Trophoblast cell (in vitro differentiated cells and primary cell): Measurements from ENCODE around the gene KCTD21.

Experiments
- DNase-seq, 2 donors: peaks; one replicate each; pipeline ENCODE4 v3.0.0-alpha.2; 2016
- H2AFZ ChIP-seq: 2 replicates; pipeline ENCODE4 v1.6.1; 2013; ENCODE audit warnings: low read length, moderate library complexity, mild to moderate bottlenecking; ENCODE audit not compliant: insufficient read depth, poor library complexity
- H2AK5ac ChIP-seq: 2 replicates; pipeline ENCODE4 v1.6.1; 2013; ENCODE audit warnings: mild to moderate bottlenecking, low read length
- H2BK120ac ChIP-seq: 2 replicates; pipeline ENCODE4 v1.6.1; 2013; ENCODE audit warnings: low read length, mild to moderate bottlenecking, moderate library complexity; ENCODE audit not compliant: insufficient read depth, poor library complexity
- H2BK12ac ChIP-seq: 2 replicates; pipeline ENCODE4 v1.6.1; 2013; ENCODE audit warnings: mild to moderate bottlenecking, low read length, moderate library complexity
- H2BK5ac ChIP-seq: 2 replicates; pipeline ENCODE4 v1.6.1; 2013; ENCODE audit warnings: low read length, low read depth, moderate library complexity, mild to moderate bottlenecking; ENCODE audit not compliant: poor library complexity
- H3K14ac ChIP-seq: 2 replicates; pipeline ENCODE4 v1.6.1; 2013; ENCODE audit warnings: mild to moderate bottlenecking, low read length
- H3K18ac ChIP-seq: 2 replicates; pipeline ENCODE4 v1.6.1; 2013; ENCODE audit warnings: mild to moderate bottlenecking, low read length
- H3K23ac ChIP-seq: 2 replicates; pipeline ENCODE4 v1.6.1; 2013; ENCODE audit warnings: low read length
- H3K27ac ChIP-seq: 2 replicates; pipeline ENCODE4 v1.5.1; 2013; ENCODE audit warnings: low read depth, mild to moderate bottlenecking, inconsistent platforms, low read length, moderate library complexity
- H3K27me3 ChIP-seq: 2 replicates; pipeline ENCODE4 v1.6.1; 2013; ENCODE audit warnings: inconsistent platforms, mild to moderate bottlenecking, low read length, moderate library complexity; ENCODE audit not compliant: insufficient read depth
- H3K36me3 ChIP-seq, 2 experiments: 1 replicate in 1 of 2; 2 replicates in 1 of 2; pipeline ENCODE4 v1.6.1; 2013; ENCODE audit warnings: low read length in 2 of 2, mild to moderate bottlenecking in 2 of 2, moderate library complexity in 1 of 2; ENCODE audit not compliant: insufficient read depth in 2 of 2, control insufficient read depth in 1 of 2
- H3K4ac ChIP-seq: 2 replicates; pipeline ENCODE4 v1.6.1; 2013; ENCODE audit warnings: low read depth, mild to moderate bottlenecking, low read length, moderate library complexity
- H3K4me1 ChIP-seq, 2 experiments: 1 replicate in 1 of 2; 2 replicates in 1 of 2; pipeline ENCODE4 v1.6.1; 2013; ENCODE audit warnings: low read length in 2 of 2, mild to moderate bottlenecking in 2 of 2, moderate library complexity in 1 of 2; ENCODE audit not compliant: insufficient read depth in 2 of 2, control insufficient read depth in 1 of 2
- H3K4me2 ChIP-seq: 2 replicates; pipeline ENCODE4 v1.6.1; 2013; ENCODE audit warnings: inconsistent platforms, mild to moderate bottlenecking, low read length, moderate library complexity
- H3K4me3 ChIP-seq: 2 replicates; pipeline ENCODE4 v1.5.1; 2013; ENCODE audit warnings: mild to moderate bottlenecking, low read depth, low read length, inconsistent platforms
- H3K79me1 ChIP-seq: one replicate; pipeline ENCODE4 v1.6.1; 2013; ENCODE audit warnings: low read length
- H3K79me2 ChIP-seq: 2 replicates; pipeline ENCODE4 v1.6.1; 2013; ENCODE audit warnings: low read length, mild to moderate bottlenecking; ENCODE audit not compliant: control insufficient read depth, insufficient read depth, poor library complexity
- H3K9ac ChIP-seq: 2 replicates; pipeline ENCODE4 v1.6.1; 2013; ENCODE audit warnings: mild to moderate bottlenecking, low read length
- H3K9me3 ChIP-seq: 2 replicates; pipeline ENCODE4 v1.6.1; 2013; ENCODE audit warnings: low read depth, mild to moderate bottlenecking, control low read depth, inconsistent platforms, low read length; ENCODE audit not compliant: insufficient read depth
- H4K12ac ChIP-seq: 2 replicates; pipeline ENCODE4 v1.6.1; 2013; ENCODE audit warnings: low read depth, mild to moderate bottlenecking, low read length, moderate library complexity
- H4K8ac ChIP-seq: 2 replicates; pipeline ENCODE4 v1.6.1; 2013; ENCODE audit warnings: low read depth, mild to moderate bottlenecking, low read length, moderate library complexity
- H4K91ac ChIP-seq: one replicate; pipeline ENCODE4 v1.6.1; 2013; ENCODE audit warnings: low read depth, mild to moderate bottlenecking, low read length, moderate library complexity
- WGBS: extraction: QIAGEN DNeasy Blood & Tissue Kit; methylation state at CpG from one replicate; pipeline ENCODE4 v1.1.7; 2013; ENCODE audit warnings: missing lambda C conversion rate; ENCODE audit not compliant: insufficient read length, insufficient coverage; ENCODE audit errors: extremely low coverage; 5-methylcytosine and 5-hydroxymethylcytosine counted together

Gene KCTD21

GRCh38 chr11:78161346-78161745 is 27.1 kb downstream of the KCTD21 start:
- peak overlapping the region; percentile 84 for H4K91ac ChIP-seq
- H3K4ac ChIP-seq: no peak overlapping the region
- H3K36me3 ChIP-seq: no peaks in the 10 kb centered on the region
- no peak overlapping the region for H3K18ac ChIP-seq
- H3K14ac ChIP-seq: peak overlapping the region; percentile 12
- H3K9ac ChIP-seq: no peak overlapping the region
- peak overlapping the region; percentile 21 for H3K27ac ChIP-seq
- H3K79me1 ChIP-seq: peaks cover 25% of the 10 kb centered on the region
- no peak overlapping the region for H3K23ac ChIP-seq
- no peak overlapping the region for H2AFZ ChIP-seq
- H3K4me3 ChIP-seq: no peak overlapping the region
- no peaks in the 10 kb centered on the region for H3K79me2 ChIP-seq
- WGBS: no CpG with 5 or more reads among the region's 2 CpGs
- H2BK120ac ChIP-seq: peak overlapping the region; percentile 19
- no peak overlapping the region for H2BK5ac ChIP-seq
- no peaks in the 10 kb centered on the region for H3K9me3 ChIP-seq
- peaks cover 13 to 28% of the 10 kb centered on the region in 2 experiments for H3K4me1 ChIP-seq
- no peak for DNase-seq
- H3K27me3 ChIP-seq: no peaks in the 10 kb centered on the region
- H3K4me2 ChIP-seq: no peak overlapping the region
- peak overlapping the region; percentile 19 for H2BK12ac ChIP-seq
- H4K8ac ChIP-seq: no peak overlapping the region
- H4K12ac ChIP-seq: no peak overlapping the region
- peak overlapping the region; percentile 72 for H2AK5ac ChIP-seq

GRCh38 chr11:78160557-78160956 is 27.9 kb downstream of the KCTD21 start:
- H2BK12ac ChIP-seq: peak overlapping the region; percentile 79
- H3K9me3 ChIP-seq: no peaks in the 10 kb centered on the region
- no peak overlapping the region for H3K4ac ChIP-seq
- no peak overlapping the region for H3K14ac ChIP-seq
- no peak overlapping the region for H3K4me2 ChIP-seq
- peak overlapping the region; percentile 36 for H4K91ac ChIP-seq
- H3K23ac ChIP-seq: no peak overlapping the region
- H3K27ac ChIP-seq: no peak overlapping the region
- H4K8ac ChIP-seq: no peak overlapping the region
- H3K4me1 ChIP-seq: peaks cover 12 to 29% of the 10 kb centered on the region in 2 experiments
- H3K18ac ChIP-seq: no peak overlapping the region
- peak overlapping the region; percentile 3 for H2AK5ac ChIP-seq
- WGBS: no CpG with 5 or more reads among the region's 1 CpG
- no peak overlapping the region for H3K9ac ChIP-seq
- H3K36me3 ChIP-seq: no peaks in the 10 kb centered on the region
- no peak overlapping the region for H4K12ac ChIP-seq
- no peak for DNase-seq
- no peak overlapping the region for H2AFZ ChIP-seq
- no peaks in the 10 kb centered on the region for H3K79me2 ChIP-seq
- peaks cover 23% of the 10 kb centered on the region for H3K79me1 ChIP-seq
- H3K27me3 ChIP-seq: no peaks in the 10 kb centered on the region
- no peak overlapping the region for H3K4me3 ChIP-seq
- no peak overlapping the region for H2BK5ac ChIP-seq
- peak overlapping the region; percentile 31 for H2BK120ac ChIP-seq

DNA sequence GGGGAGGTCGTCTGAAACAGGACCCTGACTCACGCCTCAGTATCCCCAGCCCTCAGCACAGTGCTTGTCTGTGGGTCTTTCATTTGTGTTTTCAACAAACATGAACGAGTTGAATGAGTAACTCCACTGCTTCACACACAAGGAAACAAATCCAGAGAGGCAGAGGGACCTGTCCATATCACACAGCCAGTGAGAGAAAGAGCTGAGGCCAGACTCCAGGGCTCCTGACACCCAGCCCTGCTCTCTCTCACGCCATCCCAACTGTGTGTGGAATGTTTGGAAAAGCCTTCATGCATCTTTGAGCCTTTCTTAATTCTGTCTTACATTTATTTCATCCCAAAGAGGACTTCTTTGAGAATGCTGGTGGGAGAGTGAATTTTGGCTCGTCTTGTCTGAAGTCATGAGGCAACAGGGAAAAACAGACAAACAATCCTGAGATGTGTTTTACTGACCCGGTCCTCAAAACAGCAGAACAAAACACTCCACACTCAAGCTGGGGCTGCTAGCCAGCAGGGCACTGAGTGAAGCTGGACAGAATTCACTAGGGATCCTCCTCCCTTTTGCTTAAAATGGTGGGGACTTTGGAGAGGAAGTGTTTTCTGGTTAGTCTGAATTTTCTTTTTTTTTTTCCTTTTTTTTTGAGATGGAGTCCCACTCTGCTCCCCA is 29.3 kb downstream of the KCTD21 start:
- Histone ChIP-seq H3K36me3 (no peaks in the 10 kb centered on the region), H3K79me2 (no peaks in the 10 kb centered on the region), H3K27me3 (no peaks in the 10 kb centered on the region), H3K27ac (no peak overlapping the region), H3K23ac (no peak overlapping the region), H3K14ac (peak overlapping the region; percentile 3), H2AK5ac (peak overlapping the region; percentile 61), H3K4me1 (peaks cover 12 to 29% of the 10 kb centered on the region in 2 experiments), H2AFZ (peak overlapping the region; percentile 77), H3K18ac (no peak overlapping the region), H3K9ac (no peak overlapping the region), H3K4ac (no peak overlapping the region), H2BK5ac (peak overlapping the region; percentile 50), H4K8ac (no peak overlapping the region), H2BK120ac (peak overlapping the region; percentile 33), H4K12ac (no peak overlapping the region), H3K4me2 (no peak overlapping the region), H3K79me1 (peaks cover 26% of the 10 kb centered on the region), H4K91ac (peak overlapping the region; percentile 47), H3K4me3 (no peak overlapping the region), H3K9me3 (no peaks in the 10 kb centered on the region), H2BK12ac (peak overlapping the region; percentile 87)
- no CpG with 5 or more reads among the region's 6 CpGs for WGBS
- DNase-seq: no peak

- H3K27me3 ChIP-seq: no peaks in the 10 kb centered on the region
- H3K4me2 ChIP-seq: peak overlapping the region; percentile 18
- no peaks in the 10 kb centered on the region for H3K9me3 ChIP-seq
- H2BK12ac ChIP-seq: no peak overlapping the region
- no peak overlapping the region for H4K91ac ChIP-seq
- no peak for DNase-seq
- H2BK5ac ChIP-seq: no peak overlapping the region
- peaks cover 10 to 25% of the 10 kb centered on the region in 2 experiments for H3K4me1 ChIP-seq
- H3K27ac ChIP-seq: peak overlapping the region; percentile 68
- H2AFZ ChIP-seq: no peak overlapping the region
- no peak overlapping the region for H3K18ac ChIP-seq
- peak overlapping the region; percentile 42 for H2BK120ac ChIP-seq
- peaks cover 18% of the 10 kb centered on the region for H3K79me1 ChIP-seq
- H3K79me2 ChIP-seq: no peaks in the 10 kb centered on the region
- no peak overlapping the region for H3K4me3 ChIP-seq
- no CpG with 5 or more reads among the region's 6 CpGs for WGBS
- H2AK5ac ChIP-seq: no peak overlapping the region
- H4K12ac ChIP-seq: no peak overlapping the region
- H3K36me3 ChIP-seq: no peaks in the 10 kb centered on the region
- no peak overlapping the region for H3K9ac ChIP-seq
- H3K4ac ChIP-seq: no peak overlapping the region
- no peak overlapping the region for H3K14ac ChIP-seq
- no peak overlapping the region for H4K8ac ChIP-seq
- H3K23ac ChIP-seq: no peak overlapping the region
Measured at GRCh38 chr11:78156127-78156844, 32.1 kb downstream of the KCTD21 start.
